H9 (cell line): ENCODE data around the gene PARP2. TPM values are rescaled to one million over a fixed set of nuclear protein-coding genes. Genes with fewer than 3 reads are reported as not detected.

Experiments used
- DNase-seq: peaks from one replicate; pipeline ENCODE4 v3.0.0-alpha.2; 2017
- H2AFZ ChIP-seq: one replicate; pipeline ENCODE4 v1.6.1; 2013; ENCODE audit warnings: mild to moderate bottlenecking, low read length, control low read depth, moderate library complexity
- H2AK5ac ChIP-seq: 2 replicates; pipeline ENCODE4 v1.6.1; 2013; ENCODE audit warnings: low read length, control low read depth, mixed read lengths; ENCODE audit not compliant: insufficient read length
- H2BK120ac ChIP-seq: one replicate; pipeline ENCODE4 v1.6.1; 2013; ENCODE audit warnings: low read depth, mild to moderate bottlenecking, low read length, control low read depth, inconsistent platforms; ENCODE audit not compliant: poor library complexity, severe bottlenecking
- H2BK12ac ChIP-seq: 2 replicates; pipeline ENCODE4 v1.6.1; 2013; ENCODE audit warnings: low read length, control low read depth, mixed read lengths, low read depth; ENCODE audit not compliant: insufficient read length
- H2BK15ac ChIP-seq: 2 replicates; pipeline ENCODE4 v1.6.1; 2013; ENCODE audit warnings: low read depth, low read length, control low read depth
- H2BK20ac ChIP-seq: one replicate; pipeline ENCODE4 v1.6.1; 2013; ENCODE audit warnings: low read depth, mild to moderate bottlenecking, low read length, control low read depth, inconsistent platforms; ENCODE audit not compliant: poor library complexity, severe bottlenecking
- H2BK5ac ChIP-seq: 2 replicates; pipeline ENCODE4 v1.6.1; 2013; ENCODE audit warnings: low read length, control low read depth, mixed read lengths; ENCODE audit not compliant: insufficient read length
- H3K14ac ChIP-seq: 2 replicates; pipeline ENCODE4 v1.6.1; 2013; ENCODE audit warnings: low read length, control low read depth; ENCODE audit not compliant: insufficient read depth
- H3K18ac ChIP-seq: 2 replicates; pipeline ENCODE4 v1.6.1; 2013; ENCODE audit warnings: low read depth, mild to moderate bottlenecking, mixed read lengths, low read length, control low read depth; ENCODE audit not compliant: insufficient read length
- H3K23ac ChIP-seq: 2 replicates; pipeline ENCODE4 v1.6.1; 2013; ENCODE audit warnings: low read length, control low read depth, mixed read lengths, low read depth; ENCODE audit not compliant: insufficient read length
- H3K23me2 ChIP-seq: 2 replicates; pipeline ENCODE4 v1.6.1; 2013; ENCODE audit warnings: low read depth, mild to moderate bottlenecking, mixed read lengths, low read length, control low read depth; ENCODE audit not compliant: insufficient read length, poor library complexity, severe bottlenecking
- H3K27ac ChIP-seq: 2 replicates; pipeline ENCODE4 v1.5.1; 2013; ENCODE audit warnings: low read length, control low read depth, mixed read lengths, low read depth; ENCODE audit not compliant: insufficient read length
- H3K27me3 ChIP-seq: 2 replicates; pipeline ENCODE4 v1.6.1; 2013; ENCODE audit warnings: low read length, control low read depth, inconsistent platforms; ENCODE audit not compliant: insufficient read depth
- H3K4ac ChIP-seq: 2 replicates; pipeline ENCODE4 v1.6.1; 2013; ENCODE audit warnings: low read depth, mild to moderate bottlenecking, control low read depth, inconsistent platforms, low read length, moderate library complexity
- H3K4me1 ChIP-seq: 2 replicates; pipeline ENCODE4 v1.6.1; 2013; ENCODE audit warnings: low read length, control low read depth, inconsistent platforms; ENCODE audit not compliant: insufficient read depth
- H3K4me2 ChIP-seq: 2 replicates; pipeline ENCODE4 v1.6.1; 2013; ENCODE audit warnings: low read length, control low read depth, mixed read lengths; ENCODE audit not compliant: insufficient read length, insufficient read depth
- H3K56ac ChIP-seq: 2 replicates; pipeline ENCODE4 v1.6.1; 2013; ENCODE audit warnings: low read depth, mild to moderate bottlenecking, mixed read lengths, low read length, control low read depth; ENCODE audit not compliant: insufficient read length
- H3K79me1 ChIP-seq: 2 replicates; pipeline ENCODE4 v1.6.1; 2013; ENCODE audit warnings: low read depth, mild to moderate bottlenecking, moderate library complexity, low read length, control low read depth, inconsistent platforms; ENCODE audit not compliant: insufficient read depth, poor library complexity, severe bottlenecking
- H3K79me2 ChIP-seq: 2 replicates; pipeline ENCODE4 v1.6.1; 2013; ENCODE audit warnings: low read length, control low read depth, inconsistent platforms; ENCODE audit not compliant: insufficient read depth
- H3K9ac ChIP-seq: 2 replicates; pipeline ENCODE4 v1.6.1; 2013; ENCODE audit warnings: low read length, control low read depth, mixed read lengths; ENCODE audit not compliant: insufficient read length; ENCODE audit errors: extremely low read depth
- H3K9me3 ChIP-seq: one replicate; pipeline ENCODE4 v1.6.1; 2013; ENCODE audit warnings: low read depth, low read length, inconsistent platforms; ENCODE audit not compliant: control insufficient read depth
- H3T11ph ChIP-seq: one replicate; pipeline ENCODE4 v1.6.1; 2013; ENCODE audit warnings: mild to moderate bottlenecking, low read length, control low read depth, inconsistent platforms
- H4K20me1 ChIP-seq: one replicate; pipeline ENCODE4 v1.6.1; 2013; ENCODE audit not compliant: control insufficient read depth, insufficient read length, insufficient read depth
- H4K5ac ChIP-seq: 2 replicates; pipeline ENCODE4 v1.6.1; 2013; ENCODE audit warnings: low read depth, mild to moderate bottlenecking, mixed read lengths, low read length, control low read depth; ENCODE audit not compliant: insufficient read length
- H4K8ac ChIP-seq: replicated peaks from 2 replicates; pipeline ENCODE4 v1.6.1; 2013; ENCODE audit warnings: low read length, control low read depth, mixed read lengths, low read depth; ENCODE audit not compliant: insufficient read length
- H4K91ac ChIP-seq: 2 replicates; pipeline ENCODE4 v1.6.1; 2013; ENCODE audit warnings: low read depth, mild to moderate bottlenecking, moderate library complexity, mixed read lengths, low read length, control low read depth; ENCODE audit not compliant: insufficient read length
- H3K27ac Mint-ChIP-seq, 3 experiments: 2 replicates in 2 of 3; 3 replicates in 1 of 3; pipeline ENCODE4 v1.8.0; 2020 to 2021; ENCODE audit warnings: mixed read lengths in 3 of 3, mild to moderate bottlenecking in 1 of 3, moderate library complexity in 1 of 3
- H3K27me3 Mint-ChIP-seq: 2 replicates; pipeline ENCODE4 v1.8.0; 2021; ENCODE audit warnings: low read depth, mild to moderate bottlenecking, moderate library complexity, mixed read lengths
- H3K36me3 Mint-ChIP-seq, 3 experiments: 2 replicates in 2 of 3; 3 replicates in 1 of 3; pipeline ENCODE4 v1.8.0; 2020 to 2021; ENCODE audit warnings: low read depth in 3 of 3, mixed read lengths in 3 of 3; ENCODE audit not compliant: insufficient read depth in 1 of 3
- H3K4me1 Mint-ChIP-seq, 2 experiments: 2 replicates each; pipeline ENCODE4 v1.8.0; 2020; ENCODE audit warnings: mixed read lengths in 2 of 2
- H3K4me3 Mint-ChIP-seq, 2 experiments: 2 replicates in 1 of 2; 3 replicates in 1 of 2; pipeline ENCODE4 v1.8.0; 2020 to 2021; ENCODE audit warnings: mild to moderate bottlenecking in 2 of 2, mixed read lengths in 2 of 2, moderate library complexity in 1 of 2
- H3K9me3 Mint-ChIP-seq, 2 experiments: 2 replicates in 1 of 2; 3 replicates in 1 of 2; pipeline ENCODE4 v1.8.0; 2020; ENCODE audit warnings: mild to moderate bottlenecking in 2 of 2, mixed read lengths in 2 of 2, moderate library complexity in 1 of 2
- CTCF ChIP-seq: fragments of 200-600 bp; sonication (generic); conservative IDR thresholded peaks from 3 replicates; pipeline ENCODE4 v1.8.0; 2021; ENCODE audit warnings: antibody characterized with exemption, mild to moderate bottlenecking
- WGBS: extraction: QIAGEN DNeasy Blood & Tissue Kit; methylation state at CpG from one replicate; pipeline ENCODE4 v1.1.7; 2013; ENCODE audit warnings: missing lambda C conversion rate, low lambda C conversion rate, mixed read lengths; ENCODE audit not compliant: insufficient read length; ENCODE audit errors: extremely low coverage; 5-methylcytosine and 5-hydroxymethylcytosine counted together
- total RNA-seq: library from RNA; stranded (reverse); gene quantifications from 2 replicates; pipeline ENCODE4 v1.2.1, GENCODE V29; 2021

Gene PARP2
- total RNA-seq, 1 experiment from 2014 or later: 25.4 TPM

GRCh38 chr14:20387576-20387975 lies 44.1 kb downstream of the PARP2 start:
- peaks cover 26 to 80% (median 69%) of the 10 kb centered on the region in 3 experiments; a peak in 6 of 7 replicates for H3K36me3 Mint-ChIP-seq
- H3K4me1 ChIP-seq: no peaks in the 10 kb centered on the region
- H3K79me2 ChIP-seq: no peaks in the 10 kb centered on the region
- peaks cover 9% of the 10 kb centered on the region in 2 experiments; a peak in 3 of 4 replicates for H3K4me1 Mint-ChIP-seq
- no CpG with 5 or more reads among the region's 6 CpGs for WGBS
- H2BK12ac ChIP-seq: no peak overlapping the region
- no peak overlapping the region for H3K4ac ChIP-seq
- H3K9me3 Mint-ChIP-seq: no peaks in the 10 kb centered on the region; a peak in 1 of 5 replicates
- H2BK5ac ChIP-seq: no peak overlapping the region
- H2AK5ac ChIP-seq: no peak overlapping the region
- H4K91ac ChIP-seq: no peak overlapping the region
- no peak for DNase-seq
- no peak overlapping the region for H4K8ac ChIP-seq
- H2BK120ac ChIP-seq: no peak overlapping the region
- no peak overlapping the region for H3K9ac ChIP-seq
- no peak overlapping the region for H2AFZ ChIP-seq
- no peak overlapping the region for H3K18ac ChIP-seq
- no peak overlapping the region for H3K23ac ChIP-seq
- H3K27ac Mint-ChIP-seq: no peak overlapping the region
- no peaks in the 10 kb centered on the region for H3K23me2 ChIP-seq
- H4K20me1 ChIP-seq: no peaks in the 10 kb centered on the region
- no peak for TF ChIP-seq CTCF
- H2BK20ac ChIP-seq: no peak overlapping the region
- H3K9me3 ChIP-seq: no peaks in the 10 kb centered on the region
- no peaks in the 10 kb centered on the region for H3K27me3 Mint-ChIP-seq
- no peaks in the 10 kb centered on the region for H3K27me3 ChIP-seq
- H2BK15ac ChIP-seq: no peak overlapping the region
- no peak overlapping the region for H3K14ac ChIP-seq
- no peak overlapping the region for H3T11ph ChIP-seq
- H3K4me3 Mint-ChIP-seq: no peak overlapping the region
- no peak overlapping the region for H3K4me2 ChIP-seq
- H4K5ac ChIP-seq: no peak overlapping the region
- no peaks in the 10 kb centered on the region for H3K79me1 ChIP-seq
- H3K56ac ChIP-seq: no peak overlapping the region
- no peak overlapping the region for H3K27ac ChIP-seq
